Mesendoderm (in vitro differentiated cells): ENCODE data around the gene KCNC1.

ENCODE experiments used
- DNase-seq: peaks from one replicate; pipeline ENCODE4 v3.0.0; 2013
- H2AK5ac ChIP-seq: 2 replicates; pipeline ENCODE4 v1.6.1; 2013; ENCODE audit warnings: low read length, inconsistent platforms
- H2BK120ac ChIP-seq: 2 replicates; pipeline ENCODE4 v1.6.1; 2013; ENCODE audit warnings: low read depth, mild to moderate bottlenecking, low read length, moderate library complexity, mixed read lengths
- H2BK15ac ChIP-seq: replicated peaks from 2 replicates; pipeline ENCODE4 v1.6.1; 2013; ENCODE audit warnings: low read depth, mild to moderate bottlenecking, moderate library complexity
- H2BK5ac ChIP-seq: 2 replicates; pipeline ENCODE4 v1.6.1; 2013; ENCODE audit warnings: low read length, inconsistent platforms
- H3K18ac ChIP-seq: 2 replicates; pipeline ENCODE4 v1.6.1; 2013; ENCODE audit warnings: mild to moderate bottlenecking, low read length, mixed read lengths
- H3K23ac ChIP-seq: one replicate; pipeline ENCODE4 v1.6.1; 2013; ENCODE audit warnings: low read length
- H3K27ac ChIP-seq: 2 replicates; pipeline ENCODE4 v1.5.1; 2013; ENCODE audit warnings: low read depth, mild to moderate bottlenecking, inconsistent platforms, low read length, moderate library complexity
- H3K27me3 ChIP-seq: 2 replicates; pipeline ENCODE4 v1.6.1; 2013; ENCODE audit warnings: low read length, control low read depth, mild to moderate bottlenecking, inconsistent platforms; ENCODE audit not compliant: insufficient read depth, poor library complexity
- H3K36me3 ChIP-seq: 2 replicates; pipeline ENCODE4 v1.6.1; 2013; ENCODE audit warnings: low read length, inconsistent platforms; ENCODE audit not compliant: control insufficient read depth, insufficient read depth
- H3K4ac ChIP-seq: one replicate; pipeline ENCODE4 v1.6.1; 2013; ENCODE audit warnings: low read depth, mild to moderate bottlenecking, low read length, moderate library complexity
- H3K4me1 ChIP-seq: 2 replicates; pipeline ENCODE4 v1.6.1; 2013; ENCODE audit warnings: low read depth, low read length, inconsistent platforms; ENCODE audit not compliant: control insufficient read depth
- H3K4me2 ChIP-seq: 2 replicates; pipeline ENCODE4 v1.6.1; 2013; ENCODE audit warnings: low read length
- H3K4me3 ChIP-seq: 2 replicates; pipeline ENCODE4 v1.5.1; 2013; ENCODE audit warnings: mild to moderate bottlenecking, low read length
- H3K56ac ChIP-seq: one replicate; pipeline ENCODE4 v1.6.1; 2013; ENCODE audit warnings: low read length
- H3K79me1 ChIP-seq: 2 replicates; pipeline ENCODE4 v1.6.1; 2013; ENCODE audit warnings: low read length, inconsistent platforms
- H3K79me2 ChIP-seq: 2 replicates; pipeline ENCODE4 v1.6.1; 2013; ENCODE audit warnings: mild to moderate bottlenecking, low read length; ENCODE audit not compliant: control insufficient read depth, insufficient read depth
- H3K9ac ChIP-seq: 2 replicates; pipeline ENCODE4 v1.6.1; 2013; ENCODE audit warnings: low read length, inconsistent platforms
- H4K5ac ChIP-seq: one replicate; pipeline ENCODE4 v1.6.1; 2013; ENCODE audit warnings: low read length
- H4K8ac ChIP-seq: one replicate; pipeline ENCODE4 v1.6.1; 2013; ENCODE audit warnings: low read depth, mild to moderate bottlenecking, control low read depth, low read length, moderate library complexity
- WGBS: extraction: QIAGEN DNeasy Blood & Tissue Kit; methylation state at CpG from one replicate; pipeline ENCODE4 v1.1.7; 2013; ENCODE audit warnings: low lambda C conversion rate, missing lambda C conversion rate; ENCODE audit not compliant: insufficient coverage; ENCODE audit errors: extremely low coverage; 5-methylcytosine and 5-hydroxymethylcytosine counted together

KCNC1 gene

DNA sequence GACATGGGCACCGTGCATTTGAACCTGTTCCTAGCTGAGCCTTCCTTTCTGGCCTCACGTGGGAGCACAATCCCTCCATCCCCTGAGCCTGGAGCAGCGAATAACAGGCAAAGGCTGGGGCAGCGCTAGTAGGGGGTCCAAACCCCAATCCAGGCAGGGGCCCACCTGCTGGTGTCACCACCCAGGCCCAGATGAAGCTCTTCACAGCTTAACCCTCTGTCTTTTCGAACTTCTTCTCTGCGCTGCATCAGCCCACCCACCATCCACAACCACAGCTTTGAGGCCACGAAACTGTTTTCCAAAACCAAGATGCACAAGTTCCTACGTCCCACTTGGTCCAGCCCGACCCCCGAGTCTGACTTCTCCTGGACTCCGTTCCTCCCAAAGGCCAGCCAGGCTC, 11.5 kb downstream of the KCNC1 start:
- DNase-seq, result no peak
- H3K79me2 ChIP-seq, result no peaks in the 10 kb centered on the region
- H2BK120ac ChIP-seq, result no peak overlapping the region

GRCh38 chr11:17747131-17747955, 12.8 kb downstream of the KCNC1 start:
- Histone ChIP-seq H4K8ac (no peak overlapping the region), H3K4me2 (no peak overlapping the region), H3K36me3 (no peaks in the 10 kb centered on the region), H3K4me1 (no peaks in the 10 kb centered on the region), H2BK120ac (no peak overlapping the region), H4K5ac (no peak overlapping the region), H3K4ac (no peak overlapping the region), H3K27me3 (no peaks in the 10 kb centered on the region), H2BK15ac (no peak overlapping the region), H3K27ac (no peak overlapping the region), H3K4me3 (no peak overlapping the region), H2AK5ac (no peak overlapping the region), H2BK5ac (no peak overlapping the region), H3K79me1 (no peaks in the 10 kb centered on the region), H3K9ac (no peak overlapping the region), H3K23ac (no peak overlapping the region), H3K56ac (no peak overlapping the region), H3K18ac (no peak overlapping the region), H3K79me2 (no peaks in the 10 kb centered on the region)
- DNase-seq, result no peak
- WGBS, result no CpG with 5 or more reads among the region's 19 CpGs

More for the DNA sequence above, 11.5 kb downstream of the KCNC1 start:
- Histone ChIP-seq H3K4me2 (no peak overlapping the region), H3K56ac (no peak overlapping the region), H2BK5ac (no peak overlapping the region), H3K79me1 (no peaks in the 10 kb centered on the region), H3K9ac (no peak overlapping the region), H3K23ac (no peak overlapping the region), H3K18ac (no peak overlapping the region), H3K4ac (no peak overlapping the region), H3K27ac (no peak overlapping the region), H2AK5ac (no peak overlapping the region), H3K4me3 (no peak overlapping the region), H3K36me3 (no peaks in the 10 kb centered on the region), H3K4me1 (no peaks in the 10 kb centered on the region), H4K5ac (no peak overlapping the region), H3K27me3 (no peaks in the 10 kb centered on the region), H2BK15ac (no peak overlapping the region), H4K8ac (no peak overlapping the region)
- no CpG with 5 or more reads among the region's 11 CpGs for WGBS

- H3K27ac ChIP-seq, result no peak overlapping the region
- no peak overlapping the region for H2BK120ac ChIP-seq
- H4K8ac ChIP-seq, result no peak overlapping the region
- H3K4me1 ChIP-seq, result no peaks in the 10 kb centered on the region
- H2AK5ac ChIP-seq, result no peak overlapping the region
- H4K5ac ChIP-seq, result no peak overlapping the region
- no peaks in the 10 kb centered on the region for H3K79me2 ChIP-seq
- no CpG with 5 or more reads among the region's 8 CpGs for WGBS
- H3K36me3 ChIP-seq, result no peaks in the 10 kb centered on the region
- no peak overlapping the region for H2BK15ac ChIP-seq
- no peaks in the 10 kb centered on the region for H3K79me1 ChIP-seq
- H3K18ac ChIP-seq, result no peak overlapping the region
- H3K4ac ChIP-seq, result no peak overlapping the region
- H3K4me3 ChIP-seq, result no peak overlapping the region
- no peak overlapping the region for H3K9ac ChIP-seq
- no peak overlapping the region for H3K4me2 ChIP-seq
- peak overlapping the region; percentile 45 for H3K23ac ChIP-seq
- no peak overlapping the region for H2BK5ac ChIP-seq
- no peak overlapping the region for H3K56ac ChIP-seq
- H3K27me3 ChIP-seq, result no peaks in the 10 kb centered on the region
- no peak for DNase-seq
Measured at GRCh38 chr11:17748044-17748443, 13.5 kb downstream of the KCNC1 start.

DNA sequence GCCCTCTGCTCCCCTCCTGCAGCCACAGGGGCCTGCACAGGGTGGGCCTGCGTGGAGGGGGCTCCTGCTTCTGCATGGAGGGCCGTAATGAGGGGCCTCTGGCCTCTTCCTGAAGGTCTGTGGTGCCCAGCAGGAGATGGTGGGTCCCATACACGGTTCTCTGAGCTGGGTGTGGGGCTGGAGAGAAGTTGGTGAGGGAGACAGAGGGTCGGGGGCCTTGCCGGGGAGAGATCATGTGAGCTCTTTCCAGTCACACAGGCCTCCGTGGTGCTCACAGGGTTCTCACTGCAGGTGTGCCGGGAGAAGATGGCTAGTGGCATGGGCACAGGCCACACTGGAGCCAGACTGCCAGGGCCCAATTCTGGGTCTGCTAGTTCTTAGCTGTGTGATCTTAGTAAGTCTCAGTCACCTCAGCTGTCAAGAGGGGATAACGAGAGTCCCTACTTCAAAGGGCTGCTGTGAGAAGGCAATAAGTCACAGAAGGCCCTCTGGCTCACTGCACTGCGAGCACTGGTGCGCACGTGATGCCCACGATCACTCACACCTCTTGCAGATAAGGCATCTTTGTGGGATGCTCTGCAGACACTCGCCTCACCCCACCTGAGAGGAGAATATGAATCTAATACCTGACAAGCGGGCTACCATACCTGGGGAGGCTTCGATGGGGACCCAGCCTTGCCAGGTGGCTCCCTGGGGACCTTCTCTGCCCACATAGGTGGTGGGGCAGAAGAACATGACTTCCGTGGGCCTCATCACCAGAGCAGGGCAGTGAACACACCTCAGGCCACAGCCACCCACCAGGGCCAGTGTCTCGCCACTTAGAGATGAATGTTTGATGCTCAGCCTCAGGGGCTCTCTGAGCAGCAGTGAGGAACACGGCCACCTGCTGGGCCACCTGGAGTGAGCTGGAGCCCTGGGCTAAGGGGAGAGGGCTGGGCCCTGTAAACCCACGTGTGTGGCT, 14.5 kb downstream of the KCNC1 start:
- Histone ChIP-seq H3K36me3 (no peaks in the 10 kb centered on the region), H3K56ac (no peak overlapping the region), H3K18ac (no peak overlapping the region), H2BK120ac (no peak overlapping the region), H3K4me1 (no peaks in the 10 kb centered on the region), H4K5ac (no peak overlapping the region), H4K8ac (no peak overlapping the region), H3K4ac (no peak overlapping the region), H3K79me2 (no peaks in the 10 kb centered on the region), H3K23ac (no peak overlapping the region), H3K9ac (no peak overlapping the region), H3K27me3 (no peaks in the 10 kb centered on the region), H2BK5ac (no peak overlapping the region), H3K79me1 (no peaks in the 10 kb centered on the region), H3K27ac (no peak overlapping the region), H3K4me3 (no peak overlapping the region), H2AK5ac (no peak overlapping the region), H3K4me2 (no peak overlapping the region), H2BK15ac (no peak overlapping the region)
- no CpG with 5 or more reads among the region's 19 CpGs for WGBS
- DNase-seq, result no peak

DNA sequence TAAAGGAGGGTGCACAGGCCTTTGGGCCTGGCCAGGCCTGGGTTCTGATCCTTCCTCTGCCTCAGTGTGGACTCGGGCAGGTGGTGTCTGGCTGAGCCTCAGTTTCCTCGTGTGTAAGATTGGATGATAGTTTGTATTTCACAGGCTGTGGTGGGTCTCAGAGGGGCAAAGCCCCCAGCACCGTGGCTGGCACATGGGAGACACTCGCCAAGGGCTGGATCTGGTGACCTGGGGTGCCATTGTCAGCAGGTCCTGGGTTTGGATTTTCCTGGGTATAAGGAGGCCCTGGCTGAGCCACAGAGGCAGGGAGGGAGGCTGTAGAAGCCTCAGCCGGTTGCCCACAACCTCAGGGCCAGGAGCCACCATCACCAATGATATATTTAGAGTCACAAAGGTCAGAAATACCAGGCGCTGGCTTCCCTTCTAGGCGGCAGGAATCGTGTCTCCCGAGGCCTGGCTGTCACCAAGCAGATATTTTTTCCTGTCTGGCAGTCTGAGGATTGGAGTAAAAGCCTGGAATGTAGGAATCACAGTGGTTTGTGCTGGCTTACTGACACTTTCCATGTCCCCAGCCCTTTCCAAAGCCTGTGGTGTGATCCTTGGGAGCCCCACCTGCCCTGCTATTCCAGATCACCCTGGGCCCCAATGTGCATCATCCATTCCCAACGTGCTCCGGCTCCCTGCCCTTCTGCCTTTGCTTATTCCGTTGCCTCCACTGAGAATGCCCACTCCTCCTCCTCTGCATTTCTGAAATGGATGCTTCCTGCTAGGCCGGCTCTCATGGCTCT, 15.6 kb downstream of the KCNC1 start:
- H3K36me3 ChIP-seq, result no peaks in the 10 kb centered on the region
- no peak overlapping the region for H3K23ac ChIP-seq
- no peak overlapping the region for H3K9ac ChIP-seq
- no peak overlapping the region for H3K4ac ChIP-seq
- no peaks in the 10 kb centered on the region for H3K79me2 ChIP-seq
- H3K27ac ChIP-seq, result no peak overlapping the region
- H3K79me1 ChIP-seq, result no peaks in the 10 kb centered on the region
- no peak overlapping the region for H2BK15ac ChIP-seq
- no peak overlapping the region for H2BK120ac ChIP-seq
- no peak overlapping the region for H2BK5ac ChIP-seq
- no peak overlapping the region for H4K8ac ChIP-seq
- no peak overlapping the region for H3K56ac ChIP-seq
- H3K18ac ChIP-seq, result no peak overlapping the region
- H3K27me3 ChIP-seq, result no peaks in the 10 kb centered on the region
- DNase-seq, result no peak
- H2AK5ac ChIP-seq, result no peak overlapping the region
- no peak overlapping the region for H3K4me3 ChIP-seq
- H3K4me1 ChIP-seq, result no peaks in the 10 kb centered on the region
- WGBS, result no CpG with 5 or more reads among the region's 13 CpGs
- no peak overlapping the region for H3K4me2 ChIP-seq
- no peak overlapping the region for H4K5ac ChIP-seq
